HG03025 (cell line): ENCODE results near the gene PDZD4.

Experiments
- ATAC-seq: cut with Tn5 transposase; IDR thresholded peaks from one replicate; pipeline ENCODE4 v1.9.1; 2021; ENCODE audit warnings: mild to moderate bottlenecking, moderate library complexity; ENCODE audit not compliant: unreplicated experiment, low FRiP score

The PDZD4 gene

DNA sequence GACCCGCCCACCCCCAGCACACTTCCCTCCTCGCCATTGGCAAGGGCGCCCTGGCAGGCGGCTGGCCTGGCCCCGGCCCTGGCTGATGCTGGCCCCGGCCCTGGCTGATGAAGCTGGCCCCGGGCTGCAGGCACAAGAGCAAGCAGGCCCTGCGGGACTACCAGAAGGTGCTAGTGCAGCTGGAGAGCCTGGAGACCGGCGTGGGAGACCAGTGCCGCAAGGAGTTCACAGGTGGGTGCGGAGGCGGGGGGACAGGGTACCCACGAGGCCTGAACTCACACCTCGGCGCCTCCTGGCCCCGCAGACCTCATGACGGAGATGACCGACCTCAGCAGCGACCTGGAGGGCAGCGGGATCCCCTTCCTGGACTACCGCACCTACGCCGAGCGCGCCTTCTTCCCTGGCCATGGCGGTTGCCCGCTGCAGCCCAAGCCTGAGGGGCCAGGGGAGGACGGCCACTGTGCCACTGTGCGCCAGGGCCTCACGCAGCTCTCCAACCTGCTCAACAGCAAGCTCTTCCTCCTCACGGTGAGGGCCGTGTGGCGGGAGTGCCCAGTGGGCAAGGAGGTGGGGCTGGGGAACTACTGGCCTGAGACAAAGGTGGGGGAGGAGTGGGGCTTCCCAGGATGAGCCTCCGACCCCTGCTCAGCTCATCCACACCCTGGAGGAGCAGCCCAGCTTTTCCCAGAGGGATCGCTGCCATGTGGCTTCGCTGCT is 55.6 kb downstream of the PDZD4 start:
- no peak for ATAC-seq

DNA sequence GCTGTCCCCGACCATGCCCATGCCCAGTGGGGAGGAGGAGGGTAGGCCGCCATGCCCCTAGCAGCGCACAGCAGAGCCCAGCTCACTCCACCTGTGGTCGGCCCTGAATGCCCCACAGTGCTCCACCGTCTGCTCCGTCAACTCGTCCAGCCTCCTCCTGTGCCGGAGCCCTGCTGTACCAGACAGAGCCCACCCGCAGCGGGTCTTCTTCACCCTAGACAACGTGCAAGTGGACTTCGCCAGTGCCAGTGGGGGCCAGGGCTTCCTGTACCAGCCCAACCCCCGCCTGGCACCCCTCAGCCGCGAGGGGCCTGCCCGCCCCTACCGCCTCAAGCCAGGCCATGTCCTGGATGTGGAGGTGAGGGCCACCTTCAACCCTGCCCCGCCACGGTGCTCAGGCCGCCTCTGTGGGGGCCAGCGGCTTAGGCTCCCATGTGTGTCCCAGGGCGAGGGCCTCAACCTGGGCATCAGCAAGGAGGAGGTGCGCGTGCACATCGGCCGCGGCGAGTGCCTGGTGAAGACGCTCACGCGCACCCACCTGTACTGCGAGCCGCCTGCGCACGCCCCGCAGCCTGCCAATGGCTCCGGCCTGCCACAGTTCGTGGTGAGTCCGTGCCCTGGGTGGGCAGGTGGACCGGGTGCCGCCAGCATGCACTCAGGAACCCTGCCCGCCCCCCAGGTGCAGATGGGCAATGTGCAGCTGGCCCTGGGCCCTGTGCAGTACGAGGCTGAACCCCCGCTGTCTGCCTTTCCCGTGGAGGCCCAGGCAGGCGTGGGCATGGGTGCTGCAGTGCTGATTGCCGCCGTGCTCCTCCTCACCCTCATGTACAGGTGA is 56.4 kb downstream of the PDZD4 start:
- ATAC-seq = no peak

DNA sequence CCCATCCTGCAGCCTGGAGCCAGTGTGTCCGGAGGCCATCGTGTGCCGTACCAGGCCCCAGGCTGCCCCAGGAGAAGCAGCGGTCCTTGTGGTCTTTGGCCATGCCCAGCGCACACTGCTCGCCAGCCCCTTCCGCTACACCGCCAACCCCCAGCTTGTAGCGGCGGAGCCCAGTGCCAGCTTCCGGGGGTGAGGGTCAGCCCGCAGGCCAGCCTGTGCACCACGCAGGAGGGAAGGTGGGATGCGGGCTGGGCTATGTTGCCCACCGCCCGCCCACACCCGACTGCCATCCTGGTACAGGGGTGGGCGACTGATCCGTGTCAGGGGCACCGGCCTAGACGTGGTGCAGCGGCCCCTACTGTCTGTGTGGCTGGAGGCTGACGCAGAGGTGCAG is 57.1 kb downstream of the PDZD4 start:
- ATAC-seq = no peak

DNA sequence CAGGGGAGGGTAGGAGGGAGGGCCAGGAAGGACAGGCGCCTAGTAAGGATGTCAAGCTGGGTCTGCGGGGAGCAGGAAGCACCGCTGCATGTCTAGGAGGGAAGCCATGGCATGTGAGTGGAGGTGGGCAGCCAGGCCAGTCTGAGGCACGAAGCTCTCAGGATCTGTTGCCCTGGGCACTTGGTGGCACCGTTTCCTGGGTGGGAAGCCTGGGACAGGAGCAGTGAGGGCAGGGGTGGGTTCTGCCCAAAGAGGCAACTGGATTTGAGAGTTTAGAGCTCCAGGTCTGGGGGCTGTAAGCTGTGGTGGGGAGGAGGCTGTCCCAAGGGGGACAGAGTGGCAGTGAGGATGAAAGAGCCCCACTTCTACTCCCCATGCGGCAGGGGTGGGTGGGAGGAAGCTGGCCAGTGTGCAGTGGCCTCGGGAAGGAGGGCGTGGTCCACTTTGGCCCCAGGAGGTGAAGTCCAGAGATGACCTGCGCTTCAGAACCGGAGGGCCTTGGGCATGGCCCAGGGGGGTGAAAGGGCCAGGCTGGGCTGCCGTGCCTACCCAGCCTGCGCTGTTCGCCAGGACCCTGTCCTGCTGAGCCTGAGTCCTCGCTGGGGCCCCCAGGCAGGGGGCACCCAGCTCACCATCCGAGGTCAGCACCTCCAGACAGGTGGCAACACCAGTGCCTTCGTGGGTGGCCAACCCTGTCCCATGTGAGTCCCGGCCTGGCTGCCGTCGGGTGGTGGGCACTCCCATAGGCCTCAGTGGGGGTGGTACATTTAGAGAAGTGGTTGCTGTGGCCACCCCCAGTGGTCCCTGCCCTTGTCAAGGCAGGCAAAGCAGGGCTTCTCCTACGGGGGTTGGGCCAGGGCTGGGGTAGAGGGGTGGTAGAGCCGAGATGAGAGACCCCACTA is 57.8 kb downstream of the PDZD4 start:
- no peak for ATAC-seq

DNA sequence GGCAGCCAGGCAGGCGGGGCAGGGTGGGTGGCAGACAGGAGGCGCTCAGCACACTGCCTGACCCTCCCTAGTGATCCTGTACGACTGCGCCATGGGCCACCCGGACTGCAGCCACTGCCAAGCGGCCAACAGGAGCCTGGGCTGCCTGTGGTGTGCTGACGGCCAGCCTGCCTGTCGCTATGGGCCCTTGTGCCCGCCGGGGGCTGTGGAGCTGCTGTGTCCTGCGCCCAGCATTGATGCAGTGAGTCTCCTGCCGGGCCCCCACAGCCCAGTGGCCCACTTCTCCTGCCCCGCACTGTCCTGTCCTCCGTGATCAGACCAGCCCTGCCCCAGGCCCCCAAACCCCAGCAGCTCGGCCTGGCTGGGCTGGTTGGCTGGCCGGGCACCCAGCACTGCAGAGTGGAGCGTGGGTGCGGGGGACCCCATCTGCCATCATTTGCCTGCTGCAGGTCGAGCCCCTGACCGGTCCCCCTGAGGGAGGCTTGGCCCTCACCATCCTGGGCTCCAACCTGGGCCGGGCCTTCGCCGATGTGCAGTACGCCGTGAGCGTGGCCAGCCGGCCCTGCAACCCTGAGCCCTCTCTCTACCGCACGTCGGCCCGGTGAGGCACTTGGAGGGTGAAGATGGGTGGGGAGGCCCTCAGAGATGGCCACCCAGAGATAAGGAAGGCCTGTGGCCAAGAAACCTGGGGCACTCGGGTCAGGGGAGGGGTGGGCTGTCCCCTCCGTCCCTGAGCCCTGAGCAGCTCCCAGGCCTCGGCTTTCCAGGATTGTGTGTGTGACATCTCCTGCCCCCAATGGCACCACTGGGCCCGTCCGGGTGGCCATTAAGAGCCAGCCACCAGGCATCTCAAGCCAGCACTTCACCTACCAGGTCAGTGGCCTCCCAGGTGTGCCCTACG is 58.7 kb downstream of the PDZD4 start:
- ATAC-seq = no peak

DNA sequence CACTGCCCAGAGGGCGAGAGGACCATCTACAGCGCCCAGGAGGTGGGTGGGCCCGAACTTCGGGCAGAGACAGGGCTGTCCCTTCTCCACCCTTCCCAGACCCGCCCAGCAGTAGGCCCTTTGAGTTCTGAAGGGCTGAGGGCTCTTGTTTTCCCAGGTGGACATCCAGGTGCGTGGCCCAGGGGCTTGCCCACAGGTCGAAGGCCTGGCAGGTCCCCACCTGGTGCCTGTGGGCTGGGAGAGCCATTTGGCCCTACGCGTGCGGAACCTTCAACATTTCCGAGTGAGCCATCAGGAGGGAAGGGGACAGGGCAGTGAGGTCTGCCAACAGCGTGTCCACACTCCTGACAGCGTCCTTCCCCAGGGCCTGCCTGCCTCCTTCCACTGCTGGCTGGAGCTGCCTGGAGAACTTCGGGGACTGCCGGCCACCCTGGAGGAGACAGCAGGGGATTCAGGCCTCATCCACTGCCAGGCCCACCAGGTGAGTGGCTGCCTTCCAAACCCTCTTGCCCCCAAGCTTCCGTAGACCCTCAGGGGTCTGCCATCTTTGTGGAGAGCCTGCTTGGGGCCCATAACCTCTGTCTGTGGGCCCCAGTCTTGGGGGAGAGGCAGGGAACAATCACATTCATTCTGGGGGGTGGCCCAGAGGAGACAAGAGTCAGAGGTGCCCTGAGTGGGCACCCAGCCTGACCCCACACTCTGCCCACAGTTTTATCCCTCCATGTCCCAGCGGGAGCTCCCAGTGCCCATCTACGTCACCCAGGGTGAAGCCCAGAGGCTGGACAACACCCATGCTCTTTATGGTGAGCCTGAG is 59.5 kb downstream of the PDZD4 start:
- no peak for ATAC-seq

DNA sequence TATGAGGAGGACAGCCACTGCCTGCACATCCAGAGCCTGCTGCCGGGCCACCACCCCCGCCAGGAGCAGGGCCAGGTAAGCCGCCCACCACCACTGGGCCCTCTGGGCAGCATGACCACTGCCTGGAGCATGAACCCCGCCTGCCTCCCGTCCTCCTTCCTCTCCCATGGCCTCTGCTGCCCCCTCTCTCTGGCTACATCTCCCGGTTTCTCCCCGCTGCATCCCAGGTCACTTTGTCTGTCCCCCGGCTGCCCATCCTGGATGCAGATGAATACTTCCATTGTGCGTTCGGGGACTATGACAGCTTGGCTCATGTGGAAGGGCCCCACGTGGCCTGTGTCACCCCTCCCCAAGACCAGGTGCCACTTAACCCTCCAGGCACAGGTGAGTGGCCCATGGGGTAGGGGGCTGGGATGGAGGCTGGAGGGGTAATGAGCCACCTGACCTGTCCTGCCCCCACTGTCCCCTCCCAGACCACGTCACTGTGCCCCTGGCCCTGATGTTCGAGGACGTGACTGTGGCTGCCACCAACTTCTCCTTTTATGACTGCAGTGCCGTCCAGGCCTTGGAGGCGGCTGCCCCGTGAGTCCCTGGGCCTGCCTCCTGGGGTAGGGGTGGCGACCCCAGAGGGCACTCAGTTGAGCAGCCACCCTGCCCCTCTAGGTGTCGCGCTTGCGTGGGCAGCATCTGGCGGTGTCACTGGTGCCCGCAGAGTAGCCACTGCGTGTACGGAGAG is 60.3 kb downstream of the PDZD4 start:
- no peak for ATAC-seq

DNA sequence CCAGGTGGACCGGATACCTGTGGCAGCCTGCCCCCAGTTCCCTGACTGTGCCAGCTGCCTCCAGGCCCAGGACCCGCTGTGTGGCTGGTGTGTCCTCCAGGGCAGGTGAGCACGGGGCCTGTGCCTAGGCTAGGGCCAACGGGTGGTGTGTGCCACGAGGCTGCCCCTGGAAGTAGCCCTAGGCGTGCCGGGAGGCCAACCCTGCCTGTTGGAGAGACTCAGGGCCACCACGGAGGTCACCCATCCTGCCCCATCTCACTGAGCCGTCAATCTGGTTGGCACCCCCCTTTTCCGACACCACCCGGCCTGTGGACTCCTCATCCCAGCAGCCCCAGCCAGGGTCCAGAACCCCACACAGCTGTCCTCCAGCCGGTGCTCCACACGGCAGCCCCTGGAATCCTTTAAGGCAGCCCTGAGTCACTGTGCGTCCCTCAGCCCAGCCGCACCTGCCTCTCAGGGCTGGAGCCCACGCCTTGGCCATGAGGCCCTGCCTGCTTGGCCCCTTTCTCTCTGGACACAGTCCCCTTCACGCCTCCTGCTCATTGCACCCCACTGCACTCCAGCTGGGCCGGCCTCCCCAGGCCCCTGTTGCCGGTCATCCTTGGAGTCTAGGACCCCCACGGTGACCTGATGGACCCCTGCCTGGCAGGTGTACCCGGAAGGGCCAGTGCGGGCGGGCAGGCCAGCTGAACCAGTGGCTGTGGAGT is 61.0 kb downstream of the PDZD4 start:
- ATAC-seq = no peak

DNA sequence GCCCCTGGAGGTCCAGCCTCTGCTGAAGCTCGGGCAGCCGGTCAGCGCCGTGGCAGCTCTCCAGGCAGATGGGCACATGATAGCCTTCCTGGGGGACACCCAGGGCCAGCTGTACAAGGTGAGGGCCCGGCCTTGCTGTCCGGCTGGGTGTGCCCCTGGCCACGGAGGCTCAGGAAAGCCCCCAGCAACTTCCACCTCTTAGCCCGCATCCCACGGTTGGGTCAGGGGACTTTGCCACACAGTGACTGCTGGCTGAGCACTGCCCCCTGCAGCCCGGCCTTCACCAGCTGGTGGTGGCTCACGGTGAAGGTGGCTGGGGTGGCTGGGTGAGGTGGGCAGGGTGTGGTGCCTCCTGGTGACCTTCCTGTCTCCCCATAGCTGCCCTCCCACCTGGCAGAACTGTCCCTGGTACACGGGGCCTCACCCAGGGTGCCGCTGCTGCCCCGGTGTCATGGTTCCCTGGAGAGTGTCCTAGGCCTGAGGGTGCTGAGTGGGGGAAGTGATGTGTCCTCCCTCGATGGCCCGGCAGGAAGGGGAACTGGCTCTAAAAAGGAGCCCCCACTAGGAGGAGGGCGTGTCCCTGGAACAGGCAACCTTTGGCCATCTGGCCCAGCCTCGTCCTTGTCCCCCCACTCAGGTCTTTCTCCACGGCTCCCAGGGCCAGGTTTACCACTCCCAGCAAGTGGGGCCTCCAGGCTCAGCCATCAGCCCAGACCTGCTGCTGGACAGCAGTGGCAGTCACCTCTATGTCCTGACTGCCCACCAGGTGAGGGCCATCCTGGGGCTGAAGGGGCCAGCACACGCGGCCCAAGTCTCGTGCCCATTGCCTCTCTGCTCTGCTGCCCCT is 61.8 kb downstream of the PDZD4 start:
- no peak for ATAC-seq

DNA sequence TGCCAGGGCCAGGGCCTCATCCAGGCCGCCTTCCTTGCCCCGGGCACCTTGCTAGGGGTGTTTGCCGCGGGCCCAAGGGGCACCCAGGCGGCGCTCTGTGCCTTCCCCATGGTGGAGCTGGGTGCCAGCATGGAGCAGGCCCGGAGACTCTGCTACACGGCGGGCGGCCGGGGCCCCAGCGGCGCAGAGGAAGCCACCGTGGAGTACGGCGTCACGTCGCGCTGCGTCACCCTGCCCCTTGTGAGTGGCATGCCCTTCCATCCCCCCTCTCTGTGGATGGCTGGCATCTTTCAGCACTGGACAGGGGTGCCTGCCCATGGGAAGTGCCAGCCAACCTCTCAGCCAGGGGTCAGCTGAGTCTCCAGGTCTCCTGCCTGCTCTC is 62.7 kb downstream of the PDZD4 start:
- ATAC-seq = no peak

DNA sequence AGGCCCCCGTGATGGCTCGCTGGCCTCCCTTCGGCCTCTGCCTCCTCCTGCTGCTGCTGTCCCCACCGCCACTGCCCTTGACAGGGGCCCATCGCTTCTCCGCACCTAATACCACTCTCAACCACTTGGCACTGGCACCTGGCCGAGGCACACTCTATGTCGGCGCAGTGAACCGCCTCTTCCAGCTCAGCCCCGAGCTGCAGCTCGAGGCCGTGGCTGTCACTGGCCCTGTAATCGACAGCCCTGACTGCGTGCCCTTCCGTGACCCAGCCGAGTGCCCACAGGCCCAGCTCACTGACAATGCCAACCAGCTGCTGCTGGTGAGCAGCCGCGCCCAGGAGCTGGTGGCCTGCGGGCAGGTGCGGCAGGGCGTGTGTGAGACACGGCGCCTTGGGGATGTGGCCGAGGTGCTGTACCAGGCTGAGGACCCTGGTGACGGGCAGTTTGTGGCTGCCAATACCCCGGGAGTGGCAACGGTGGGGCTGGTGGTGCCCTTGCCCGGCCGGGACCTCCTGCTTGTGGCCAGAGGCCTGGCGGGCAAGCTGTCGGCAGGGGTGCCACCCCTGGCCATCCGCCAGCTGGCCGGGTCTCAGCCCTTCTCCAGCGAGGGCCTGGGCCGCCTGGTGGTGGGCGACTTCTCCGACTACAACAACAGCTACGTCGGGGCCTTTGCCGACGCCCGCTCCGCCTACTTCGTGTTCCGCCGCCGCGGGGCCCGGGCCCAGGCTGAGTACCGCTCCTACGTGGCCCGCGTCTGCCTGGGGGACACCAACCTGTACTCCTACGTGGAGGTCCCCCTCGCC is 63.3 kb downstream of the PDZD4 start:
- ATAC-seq = no peak

DNA sequence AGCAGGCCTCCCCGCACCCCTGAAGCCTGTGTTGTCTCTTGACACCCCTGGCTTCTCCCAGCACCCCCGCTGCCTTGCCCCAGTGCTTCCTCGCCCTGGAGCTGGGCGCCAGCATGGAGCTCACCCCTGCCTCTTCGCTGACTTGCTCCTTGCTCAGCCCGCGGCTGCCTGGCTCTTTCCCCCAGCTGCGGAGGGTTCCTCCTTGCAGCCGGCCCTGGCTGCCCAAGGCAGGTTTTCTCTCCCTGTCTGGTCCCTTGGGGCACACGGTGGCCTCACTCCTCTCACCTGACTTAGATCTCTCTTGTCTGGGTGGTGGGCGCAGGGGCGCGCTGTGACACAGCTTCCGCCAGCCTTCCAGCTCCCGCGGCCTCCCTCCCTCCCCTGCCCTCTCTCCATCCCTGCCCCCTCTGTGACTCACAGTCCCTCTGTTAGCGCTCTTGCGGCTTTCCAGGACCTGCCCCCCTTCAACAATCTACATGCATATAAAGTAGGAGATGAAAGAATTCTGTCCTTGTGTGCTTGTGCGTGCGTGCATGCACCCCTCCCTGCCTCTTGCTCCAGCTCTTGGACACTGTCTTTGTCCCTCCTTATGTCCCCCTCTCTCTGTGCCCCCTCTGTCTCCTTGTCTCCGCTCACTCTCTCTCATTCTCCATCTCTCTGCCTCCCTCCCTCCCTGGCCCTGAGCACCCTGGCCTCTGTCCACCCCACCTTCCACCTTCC is 64.1 kb downstream of the PDZD4 start:
- no peak for ATAC-seq

DNA sequence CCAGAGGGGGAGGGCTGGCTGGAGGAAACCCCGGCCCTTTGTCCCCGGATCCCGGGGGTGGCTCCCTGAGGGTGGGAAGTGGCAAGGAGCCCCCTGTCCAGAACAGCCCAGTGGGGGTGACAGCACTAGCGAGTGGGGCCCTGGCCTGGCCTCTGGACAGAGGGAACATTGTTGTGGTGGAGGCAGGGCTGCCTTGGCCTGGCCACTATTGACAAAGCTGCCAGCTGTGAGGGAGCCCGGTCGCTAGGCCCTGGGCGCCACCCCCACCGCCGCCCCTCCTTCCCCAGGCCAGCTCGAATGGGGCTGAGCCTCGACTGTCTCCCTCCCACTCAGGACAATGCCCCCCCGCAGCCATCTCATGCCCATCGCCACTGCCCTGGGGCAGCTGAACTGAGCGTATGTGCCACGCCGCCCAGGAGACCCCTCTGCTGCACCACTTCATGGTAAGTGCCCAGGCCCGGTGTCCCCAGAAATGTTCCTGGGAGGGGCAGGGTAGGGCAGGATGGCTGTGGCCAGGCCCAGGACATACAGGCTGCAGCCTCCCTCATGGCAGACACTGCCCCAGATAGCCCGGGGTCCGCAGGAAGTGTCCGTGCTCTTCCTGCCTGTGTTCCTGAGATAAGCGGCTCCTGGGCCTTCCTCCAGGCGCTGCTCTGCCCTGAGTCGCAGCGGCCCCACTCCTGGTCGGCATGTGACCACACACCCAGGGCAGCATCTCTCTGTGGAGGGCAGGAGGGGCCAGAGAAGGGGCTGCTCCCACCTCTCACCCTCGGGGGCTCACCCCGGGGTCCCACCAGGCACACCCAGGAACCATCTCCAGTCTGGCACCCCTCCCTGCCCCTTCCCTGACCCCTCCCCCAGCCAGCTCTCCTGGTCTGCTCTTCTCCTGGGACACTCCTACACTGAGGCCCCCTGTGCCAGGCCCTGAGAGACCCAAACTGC is 64.9 kb downstream of the PDZD4 start:
- no peak for ATAC-seq

DNA sequence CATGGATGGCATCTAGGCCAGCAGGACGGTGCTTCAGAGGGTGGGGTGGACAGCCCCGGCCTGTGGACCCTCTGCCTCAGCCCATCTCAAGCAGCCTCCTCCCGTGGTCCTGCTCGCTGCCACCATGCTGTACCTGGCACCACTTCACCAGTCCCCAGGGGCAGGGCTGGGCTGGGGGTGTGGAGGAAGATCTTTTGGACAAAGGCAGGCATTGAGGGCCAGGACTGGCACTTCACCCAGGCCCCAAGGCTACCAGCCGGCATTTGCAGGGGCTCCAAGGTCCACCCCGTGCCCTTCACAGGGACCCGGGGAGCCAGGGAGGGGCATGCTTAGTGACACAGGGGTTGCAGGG is 65.6 kb downstream of the PDZD4 start:
- ATAC-seq = no peak
